Measurements from ENCODE around the gene GJA4.
A peak's percentile ranks its signal among the peaks of the same experiment; 100 is the strongest.
"Not testable (repeated sequence)": the region's sequence is repeated elsewhere in the genome, so short reads cannot be mapped to it uniquely, and the experiment has no call there.

GJA4 gene

GRCh38 chr1:34768856-34769255, 23.9 kb upstream of the GJA4 start:
- DNase-seq (ENCODE audit: low read depth, low spot score) = no peak

- no peak for DNase-seq (ENCODE audit: low read depth, low spot score)
Measured at GRCh38 chr1:34770891-34771504, 21.8 kb upstream of the GJA4 start.

GRCh38 chr1:34771573-34772371, 21.0 kb upstream of the GJA4 start:
- DNase-seq (ENCODE audit: low read depth, low spot score) = peak; percentile 51

- not testable (repeated sequence) for DNase-seq (ENCODE audit: low read depth, low spot score)
Measured at GRCh38 chr1:34773114-34773513, 19.7 kb upstream of the GJA4 start.

- DNase-seq (ENCODE audit: low read depth, low spot score) = no peak
Measured at GRCh38 chr1:34774957-34775356, 17.8 kb upstream of the GJA4 start.

- DNase-seq (ENCODE audit: low read depth, low spot score) = no peak
Measured at GRCh38 chr1:34776911-34777310, 15.9 kb upstream of the GJA4 start.

GRCh38 chr1:34777519-34778321, 15.1 kb upstream of the GJA4 start:
- no peak for DNase-seq (ENCODE audit: low read depth, low spot score)

GRCh38 chr1:34778381-34778780, 14.4 kb upstream of the GJA4 start:
- no peak for DNase-seq (ENCODE audit: low read depth, low spot score)

GRCh38 chr1:34779005-34779404, 13.8 kb upstream of the GJA4 start:
- DNase-seq (ENCODE audit: low read depth, low spot score) = no peak

GRCh38 chr1:34779526-34779925, 13.3 kb upstream of the GJA4 start:
- DNase-seq (ENCODE audit: low read depth, low spot score) = no peak

GRCh38 chr1:34779962-34780361, 12.8 kb upstream of the GJA4 start:
- no peak for DNase-seq (ENCODE audit: low read depth, low spot score)

- DNase-seq (ENCODE audit: low read depth, low spot score) = no peak
Measured at GRCh38 chr1:34780528-34780927, 12.3 kb upstream of the GJA4 start.

- peak; percentile 26 for DNase-seq (ENCODE audit: low read depth, low spot score)
Measured at GRCh38 chr1:34781071-34781843, 11.5 kb upstream of the GJA4 start, which contains the start of gene GJB3. Gene GJB3 (plus strand): TSS chr1:34781214. CDS start chr1:34784763, 3,549 bp downstream.

- DNase-seq (ENCODE audit: low read depth, low spot score) = no peak
Measured at GRCh38 chr1:34781844-34782391, 10.9 kb upstream of the GJA4 start.

- no peak for DNase-seq (ENCODE audit: low read depth, low spot score)
Measured at GRCh38 chr1:34784751-34785221, 8.0 kb upstream of the GJA4 start.

GRCh38 chr1:34785231-34785874, 7.4 kb upstream of the GJA4 start:
- DNase-seq (ENCODE audit: low read depth, low spot score) = no peak

GRCh38 chr1:34785875-34786470, 6.8 kb upstream of the GJA4 start:
- no peak for DNase-seq (ENCODE audit: low read depth, low spot score)

GRCh38 chr1:34786521-34787325, 6.1 kb upstream of the GJA4 start:
- peak; percentile 88 for DNase-seq (ENCODE audit: low read depth, low spot score)
